Measurements from ENCODE around the gene NEURL1B. TPM values are rescaled to one million over a fixed set of nuclear protein-coding genes. Genes with fewer than 3 reads are reported as not detected.

NEURL1B gene
- polyA plus RNA-seq, 1 donor, result 40.4 TPM

GRCh38 chr5:172611913-172612312 is 29.1 kb upstream of the NEURL1B start:
- no peak for DNase-seq

DNA sequence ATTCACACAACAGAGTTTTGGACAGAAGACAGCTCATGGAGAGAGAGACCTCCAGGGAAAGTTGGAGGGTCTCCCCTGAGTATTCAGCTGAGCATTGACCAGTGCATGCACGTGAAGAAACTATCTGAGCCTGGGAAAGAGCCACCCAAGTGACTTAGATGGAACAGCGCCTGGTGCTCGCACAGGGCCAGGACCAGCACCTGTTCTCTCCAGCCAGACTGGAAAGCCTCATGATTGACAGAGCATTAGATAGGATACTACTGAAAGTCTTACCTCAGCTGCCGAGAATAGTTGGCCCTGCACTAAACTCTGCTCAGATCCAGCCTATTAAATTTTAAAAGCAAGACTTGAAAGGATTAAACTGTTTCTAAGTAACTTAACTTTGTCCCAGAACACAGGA is 28.3 kb upstream of the NEURL1B start:
- no peak for DNase-seq

DNA sequence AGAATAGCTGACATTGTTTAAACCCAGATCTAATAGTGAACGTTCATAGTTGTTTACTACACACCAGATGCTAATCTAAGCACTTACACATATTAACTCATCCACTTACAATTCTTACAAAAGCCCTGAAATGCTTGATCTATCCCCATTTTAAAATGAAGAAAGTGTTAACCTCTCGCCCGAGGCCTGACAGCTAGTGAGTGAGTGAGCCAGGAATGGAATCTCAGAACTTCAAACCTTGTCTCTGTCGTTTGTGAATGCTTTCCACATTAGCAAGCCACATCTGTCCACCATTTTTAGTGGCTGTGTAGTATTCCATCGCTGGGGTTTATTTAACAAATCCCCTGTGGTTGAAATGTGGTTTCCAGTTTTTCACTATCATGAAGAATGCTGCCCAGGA is 24.9 kb upstream of the NEURL1B start:
- no peak for DNase-seq

- DNase-seq, result no peak
Measured at GRCh38 chr5:172616730-172617129, 24.3 kb upstream of the NEURL1B start.

DNA sequence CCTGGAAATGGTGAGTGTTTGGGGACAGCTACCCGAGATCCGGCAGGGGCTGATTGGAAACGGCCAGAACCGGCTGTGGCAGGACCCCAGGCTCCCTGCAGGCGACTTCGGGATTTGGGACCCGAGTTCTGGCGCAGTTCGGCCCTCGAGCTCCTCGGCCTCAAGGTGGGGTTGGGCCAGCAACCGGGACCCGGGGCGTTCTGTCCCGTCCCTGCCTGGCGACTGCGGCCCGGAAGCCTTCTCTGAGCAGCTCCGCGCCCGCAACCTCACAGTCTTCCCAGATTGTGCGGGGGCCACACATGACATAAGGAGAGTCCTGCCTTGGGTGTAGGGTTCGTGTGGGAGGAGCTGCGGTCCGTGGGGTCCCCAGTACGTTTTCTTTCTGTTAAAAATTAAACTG is 23.2 kb upstream of the NEURL1B start:
- no peak for DNase-seq

DNA sequence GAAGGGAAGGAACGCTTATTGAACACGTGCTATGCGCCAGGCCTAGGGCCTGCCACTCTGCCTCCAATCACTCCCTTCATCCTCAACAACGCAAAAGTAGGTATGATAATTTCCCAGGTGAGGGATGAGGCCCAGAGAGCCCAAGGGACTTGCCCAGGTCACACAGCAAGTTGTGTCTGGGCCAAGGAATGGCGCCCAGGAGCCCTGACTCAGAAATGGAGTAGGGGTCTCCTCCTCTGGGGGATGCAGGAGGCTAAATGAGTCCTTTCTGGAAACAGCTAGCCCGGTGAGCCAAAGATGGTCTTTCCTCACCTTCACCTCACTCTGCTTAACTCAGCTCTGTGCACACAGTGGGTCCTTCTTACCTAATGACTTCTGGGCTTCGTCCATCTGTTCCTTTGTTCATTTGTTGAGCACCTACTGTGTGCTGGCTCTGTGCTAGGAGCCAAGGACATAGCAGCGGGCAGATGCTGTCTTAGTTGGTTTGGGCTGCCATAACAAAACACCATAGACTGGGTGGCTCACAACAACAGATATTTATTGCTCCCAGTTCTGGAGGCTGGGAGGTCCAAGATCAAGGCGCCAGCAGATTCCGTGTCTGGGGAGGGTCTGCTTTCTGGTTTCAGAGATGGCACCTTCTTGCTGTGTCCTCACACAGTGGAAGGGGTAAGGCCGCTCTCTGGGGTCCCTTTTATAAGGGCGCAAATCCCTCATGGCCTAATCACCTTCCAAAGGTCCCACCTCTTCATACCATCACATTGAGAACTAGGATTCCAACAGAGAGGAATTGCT is 22.3 kb upstream of the NEURL1B start:
- DNase-seq, result no peak

GRCh38 chr5:172620506-172620905 is 20.6 kb upstream of the NEURL1B start:
- DNase-seq, result no peak

- no peak for DNase-seq
Measured at GRCh38 chr5:172622091-172623046, 18.7 kb upstream of the NEURL1B start.

GRCh38 chr5:172623313-172623980 is 17.6 kb upstream of the NEURL1B start:
- no peak for DNase-seq

DNA sequence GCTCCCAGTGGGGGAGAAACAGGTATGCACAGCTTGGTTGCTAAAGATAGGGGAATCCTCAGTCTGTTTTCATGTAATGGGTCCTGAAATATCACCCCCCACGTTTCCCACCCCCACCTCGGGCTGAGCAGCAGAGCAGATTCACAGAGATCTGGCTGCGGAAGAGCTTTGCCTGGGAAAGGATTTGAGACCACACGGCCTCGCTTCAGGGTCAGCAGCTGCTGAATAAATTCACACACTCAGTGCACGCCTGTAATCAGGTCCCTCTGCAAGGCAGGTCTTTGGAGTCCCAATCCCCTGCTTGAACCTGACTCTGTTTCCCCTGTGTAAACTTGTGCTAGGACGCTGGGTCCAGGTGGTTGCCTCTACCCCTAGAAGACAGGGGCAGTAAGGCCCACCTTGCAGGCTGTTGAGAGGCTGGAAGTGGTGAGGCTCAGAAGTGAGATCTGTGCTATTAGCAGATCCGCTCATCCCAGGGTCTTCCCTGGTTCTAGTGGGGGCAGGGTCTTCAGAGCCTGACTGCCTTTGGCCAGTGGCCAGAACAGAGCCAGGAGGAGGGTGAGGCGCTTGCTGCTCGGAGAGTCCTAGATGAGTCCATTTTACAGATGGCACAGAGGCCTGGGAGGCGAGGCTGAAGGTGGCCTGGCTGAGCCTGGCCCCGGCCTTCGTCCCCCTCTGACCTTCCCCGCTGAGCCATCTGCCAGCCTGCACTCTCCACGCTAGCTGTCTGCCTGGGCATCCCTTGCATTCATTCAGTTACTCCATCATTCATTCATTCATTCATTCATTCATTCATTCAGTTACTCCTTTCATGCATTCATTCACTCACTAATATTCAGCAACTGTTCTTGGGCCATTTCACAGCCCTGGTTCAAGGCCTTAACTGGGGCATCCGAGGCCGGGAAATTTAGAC is 16.7 kb upstream of the NEURL1B start:
- no peak for DNase-seq

DNA sequence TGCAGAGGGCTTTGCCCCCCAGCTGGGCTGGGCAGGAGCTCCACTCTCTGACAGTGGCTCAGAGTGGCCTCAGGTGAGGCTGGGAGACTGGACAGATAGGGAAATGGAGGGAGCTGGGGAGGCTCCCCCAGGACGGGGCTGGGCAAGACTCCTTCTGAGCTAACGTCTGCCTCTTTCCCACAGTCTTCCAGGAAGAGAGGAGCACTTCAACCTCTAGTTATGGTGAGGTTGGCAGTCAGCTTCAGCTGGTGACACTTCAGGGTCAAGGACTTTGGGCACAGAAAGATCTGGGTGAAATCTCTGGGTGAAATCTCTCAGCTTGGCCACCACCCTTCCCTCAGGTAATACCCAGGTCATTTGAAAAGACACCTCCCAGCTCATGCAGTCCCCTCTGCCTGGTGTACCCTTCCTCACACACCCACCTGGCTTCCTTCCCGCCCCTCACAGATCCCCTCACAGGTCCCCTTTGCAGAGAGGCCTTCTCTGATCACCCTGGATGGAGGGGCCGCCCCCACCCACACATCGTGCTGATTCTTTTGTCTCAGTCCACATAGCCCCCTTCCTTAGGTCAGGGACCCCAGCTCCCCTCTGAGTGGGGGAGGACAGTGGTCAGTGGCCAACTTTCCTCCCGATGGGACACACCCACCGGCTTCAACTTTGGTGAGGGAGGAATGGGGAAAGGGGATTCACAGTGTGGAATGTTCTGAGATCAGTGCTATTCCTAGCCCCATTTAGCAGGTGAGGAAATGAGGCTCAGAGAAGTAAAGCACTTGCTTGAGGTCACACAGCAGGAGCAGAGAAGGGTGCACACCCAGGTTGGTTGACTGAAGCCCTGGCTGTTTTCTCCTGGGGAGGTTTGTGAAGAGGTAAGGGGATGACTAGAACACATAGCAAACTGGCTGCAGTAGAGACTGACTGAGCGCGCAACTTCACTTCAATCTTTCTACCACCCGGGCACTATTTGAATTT is 15.8 kb upstream of the NEURL1B start:
- DNase-seq, result no peak

GRCh38 chr5:172626031-172626581 is 15.0 kb upstream of the NEURL1B start:
- no peak for DNase-seq

- no peak for DNase-seq
Measured at GRCh38 chr5:172630082-172630481, 11.0 kb upstream of the NEURL1B start.

DNA sequence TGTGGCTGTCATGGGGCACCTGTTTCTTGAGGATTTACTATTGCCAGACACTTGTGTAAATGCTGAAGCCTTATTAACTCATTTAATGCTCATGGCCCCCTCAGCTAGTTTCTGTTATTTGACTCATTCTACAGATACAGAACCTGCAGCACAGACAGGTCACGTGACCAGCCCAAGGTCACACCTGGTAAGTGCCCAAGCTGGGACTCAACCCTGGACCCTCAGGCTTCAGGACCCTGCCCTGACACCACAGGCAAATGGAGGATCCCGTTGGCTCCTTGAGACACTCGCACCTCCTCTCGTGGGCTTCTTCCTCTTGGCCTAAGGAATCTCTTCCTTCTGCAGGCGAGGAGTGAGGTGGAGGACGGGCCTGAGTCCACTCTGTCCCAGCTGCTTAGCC is 10.6 kb upstream of the NEURL1B start:
- DNase-seq, result no peak

GRCh38 chr5:172630986-172631385 is 10.1 kb upstream of the NEURL1B start:
- DNase-seq, result no peak

- DNase-seq, result no peak
Measured at GRCh38 chr5:172632346-172633092, 8.5 kb upstream of the NEURL1B start.

DNA sequence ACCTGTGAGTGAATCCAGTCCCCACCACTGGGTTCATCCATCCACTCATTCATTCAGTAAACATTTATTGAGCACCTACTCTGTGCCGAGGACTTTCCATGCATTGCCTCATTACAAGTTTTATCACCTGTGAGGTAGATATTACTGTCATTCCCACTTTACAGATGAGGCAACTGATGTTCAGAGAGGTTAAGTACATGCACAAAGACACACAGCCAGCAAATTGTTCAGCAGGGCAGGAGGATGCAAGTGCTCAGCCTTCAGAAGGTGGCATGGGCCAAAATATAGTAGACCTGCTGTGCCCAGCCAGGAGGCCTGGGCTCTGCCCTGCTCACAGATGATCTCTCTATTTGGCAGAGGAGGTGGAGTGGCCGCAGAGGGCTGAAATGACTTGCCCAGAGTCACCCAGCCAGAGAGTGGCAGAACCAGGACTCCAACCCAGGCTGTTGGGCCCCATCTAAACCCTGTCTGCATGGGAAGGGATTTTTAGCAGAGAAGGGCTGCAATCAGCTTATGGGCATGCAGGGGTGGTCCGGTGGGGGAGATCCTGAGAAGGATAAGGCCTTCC is 7.6 kb upstream of the NEURL1B start:
- no peak for DNase-seq

DNA sequence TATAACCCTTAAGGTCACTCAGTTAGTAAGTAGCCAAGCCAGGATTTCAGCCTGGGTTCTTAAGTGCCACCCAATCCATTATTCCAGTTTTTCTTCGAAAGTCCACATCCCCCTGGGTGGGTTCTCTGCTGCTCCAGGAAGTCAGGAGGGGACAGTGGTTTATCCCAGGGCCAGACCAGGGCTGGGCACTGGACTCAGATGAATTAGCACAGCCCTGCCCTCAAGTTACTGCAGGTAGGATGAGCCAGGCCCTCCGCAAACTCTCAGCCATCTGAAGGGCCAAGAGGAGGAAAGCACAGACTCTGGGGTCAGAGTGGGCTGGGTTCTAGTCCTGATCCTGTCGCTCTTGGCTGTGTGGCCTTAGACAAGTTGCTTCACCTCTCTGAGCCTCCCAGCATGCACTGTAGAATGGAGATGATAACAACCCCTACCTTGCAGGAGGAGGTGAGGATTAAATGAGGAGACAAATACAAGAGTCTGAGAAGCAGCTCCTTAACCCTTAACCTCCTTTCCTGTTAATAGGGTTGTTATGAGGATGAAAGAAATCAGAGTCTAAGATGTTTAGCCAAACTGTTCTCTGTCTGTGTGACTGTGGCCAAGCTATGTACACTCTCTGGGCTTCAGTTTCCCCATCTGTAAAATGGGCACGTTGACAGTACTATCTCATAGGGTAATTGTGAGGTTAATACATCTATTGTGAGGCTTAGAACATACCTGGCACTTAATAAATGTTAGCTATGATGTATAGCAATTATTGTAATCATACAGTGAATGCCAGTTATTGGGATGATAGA is 6.8 kb upstream of the NEURL1B start:
- no peak for DNase-seq
